HG03175 (cell line): ENCODE measurements around the gene TMCC3.
A peak's percentile ranks its signal among the peaks of the same experiment; 100 is the strongest.
"Not testable (repeated sequence)": the region's sequence is repeated elsewhere in the genome, so short reads cannot be mapped to it uniquely, and the experiment has no call there.

ENCODE experiments used
- ATAC-seq: cut with Tn5 transposase; IDR thresholded peaks from one replicate; pipeline ENCODE4 v1.9.1; 2021; ENCODE audit warnings: mild to moderate bottlenecking, moderate library complexity; ENCODE audit not compliant: unreplicated experiment

TMCC3 gene

GRCh38 chr12:94575645-94576403 lies 74.5 kb downstream of the TMCC3 start:
- no peak for ATAC-seq

DNA sequence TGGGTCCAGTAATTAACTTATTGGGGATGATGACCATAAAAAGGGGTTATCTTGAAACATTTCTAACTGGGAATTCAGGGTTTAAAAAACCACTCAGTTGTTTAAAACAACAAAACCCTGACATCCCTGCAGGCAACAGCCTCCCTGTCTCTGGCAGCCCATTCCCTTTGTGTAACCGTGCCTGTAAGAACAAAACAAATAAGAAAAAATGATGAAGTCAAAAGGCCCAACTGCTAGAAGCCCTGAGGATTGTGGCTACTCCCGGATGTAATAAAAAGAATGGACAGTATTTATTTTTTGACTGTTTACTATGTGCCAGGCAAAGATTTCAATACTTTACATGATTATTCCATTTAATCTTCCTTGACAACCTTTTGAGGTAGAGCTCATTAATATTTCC lies 75.3 kb downstream of the TMCC3 start:
- ATAC-seq: no peak

DNA sequence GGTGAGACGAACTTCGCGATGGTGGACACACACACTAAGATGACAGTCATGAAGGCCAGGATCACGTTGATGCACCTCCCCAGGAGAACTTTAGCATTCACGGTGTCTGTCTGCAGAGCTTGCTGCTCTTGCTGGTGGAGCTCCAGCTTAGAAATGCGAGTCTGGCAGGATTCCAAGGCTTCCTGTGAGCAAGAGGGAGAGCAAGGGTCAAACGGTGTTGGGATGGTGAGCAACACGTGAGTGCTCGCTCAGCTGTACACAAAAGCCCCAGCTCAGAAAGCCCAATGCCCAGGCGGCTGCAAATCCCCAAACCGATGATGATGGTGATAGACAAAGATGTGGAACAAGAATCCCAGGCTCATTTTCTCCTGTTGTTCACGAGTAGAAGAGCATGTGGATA lies 78.8 kb downstream of the TMCC3 start:
- no peak for ATAC-seq

DNA sequence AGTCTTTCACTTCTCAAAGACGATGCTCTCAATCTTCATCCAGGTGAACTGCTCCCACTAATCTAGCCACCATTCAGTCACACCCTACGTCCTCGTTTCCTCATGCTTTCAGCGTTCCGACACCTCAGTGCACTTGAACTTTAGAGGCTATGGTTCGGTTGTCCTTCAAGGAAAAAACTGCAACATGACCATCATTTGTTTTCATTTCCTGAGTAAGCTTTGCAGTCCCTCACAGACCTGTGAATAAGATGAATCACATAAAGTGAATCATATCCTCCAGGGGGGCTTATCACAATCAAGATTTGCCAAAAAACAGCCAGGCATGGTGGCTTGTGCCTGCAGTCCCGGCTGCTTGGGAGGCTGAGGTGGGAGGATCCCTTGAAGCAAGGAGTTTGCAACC lies 80.2 kb downstream of the TMCC3 start:
- ATAC-seq: no peak

DNA sequence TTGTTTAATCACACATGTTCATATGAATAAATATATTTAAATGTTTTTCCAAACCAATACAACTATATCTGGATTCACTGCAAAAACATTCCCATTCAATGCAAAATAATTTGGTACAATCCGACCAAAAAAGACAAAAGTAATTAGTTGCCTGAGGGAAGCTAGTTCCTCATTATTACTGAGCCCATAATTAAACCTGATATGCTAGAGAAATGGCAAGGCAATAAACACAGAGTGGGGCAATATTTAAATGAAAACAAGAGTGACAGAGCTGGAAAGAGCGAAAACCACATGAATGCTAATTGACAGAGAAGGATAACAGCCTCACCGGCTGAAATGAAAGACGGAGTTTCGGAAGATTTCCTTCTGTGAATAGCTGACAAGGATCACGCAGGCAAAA lies 82.6 kb downstream of the TMCC3 start:
- no peak for ATAC-seq

DNA sequence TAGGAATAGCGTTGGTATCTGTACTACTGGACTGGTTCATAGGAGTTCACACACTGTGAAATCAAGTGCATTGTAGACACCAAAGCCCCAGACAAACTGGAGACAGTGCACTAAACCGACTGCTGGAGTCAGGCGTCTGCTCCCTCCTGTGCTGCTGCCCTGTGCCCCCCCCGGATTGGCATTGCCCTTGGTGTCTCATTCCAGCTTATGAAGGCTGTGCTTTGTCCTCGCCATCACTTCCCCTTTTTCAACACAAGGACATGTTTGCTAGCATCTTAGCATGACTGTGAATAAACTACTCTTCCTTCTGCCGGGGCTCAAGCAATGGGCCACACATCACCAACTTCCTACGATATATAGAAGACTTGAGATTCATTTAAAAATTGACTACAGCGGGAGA lies 84.0 kb downstream of the TMCC3 start:
- ATAC-seq: no peak

DNA sequence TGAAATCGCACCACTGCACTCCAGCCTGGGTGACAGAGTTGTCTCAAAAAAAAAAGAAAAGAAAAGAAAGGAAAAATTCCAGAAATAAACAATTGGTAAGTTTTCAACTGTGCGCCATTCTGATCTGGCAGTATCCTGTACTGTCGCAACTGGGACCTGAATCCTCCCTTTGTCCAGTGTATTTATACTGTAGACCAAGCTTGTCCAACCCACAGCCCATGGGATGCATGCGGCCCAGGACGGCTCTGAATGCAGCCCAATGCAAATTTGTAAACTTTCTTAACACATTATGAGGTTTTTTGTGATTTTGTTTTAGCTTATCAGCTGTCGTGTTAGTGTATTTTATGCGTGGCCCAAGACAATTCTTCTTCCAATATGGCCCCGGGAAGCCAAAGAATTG lies 84.7 kb downstream of the TMCC3 start:
- no peak for ATAC-seq

DNA sequence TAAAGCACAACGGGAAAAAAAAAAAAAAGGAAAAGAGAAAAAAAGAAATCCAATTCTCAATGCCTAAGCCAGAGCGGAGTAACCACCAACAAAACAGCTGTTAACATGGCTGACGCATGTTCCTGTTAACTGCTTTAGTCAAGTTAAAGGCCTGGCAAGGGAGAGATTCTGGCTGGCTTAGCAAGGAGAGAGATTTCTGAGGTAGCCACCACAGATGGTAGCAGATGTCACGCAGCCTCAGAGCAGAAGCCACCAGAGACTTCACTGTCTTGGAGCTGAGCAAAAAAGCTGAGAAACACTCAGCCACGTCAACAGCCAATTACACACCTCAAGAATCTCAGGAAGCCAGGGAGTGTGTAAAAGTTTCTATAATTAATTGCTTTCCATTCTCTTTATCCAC lies 87.1 kb downstream of the TMCC3 start:
- ATAC-seq: no peak

GRCh38 chr12:94561943-94562411 lies 88.4 kb downstream of the TMCC3 start:
- peak; percentile 86 for ATAC-seq

GRCh38 chr12:94560431-94561221 lies 89.7 kb downstream of the TMCC3 start:
- ATAC-seq: peak; percentile 67

DNA sequence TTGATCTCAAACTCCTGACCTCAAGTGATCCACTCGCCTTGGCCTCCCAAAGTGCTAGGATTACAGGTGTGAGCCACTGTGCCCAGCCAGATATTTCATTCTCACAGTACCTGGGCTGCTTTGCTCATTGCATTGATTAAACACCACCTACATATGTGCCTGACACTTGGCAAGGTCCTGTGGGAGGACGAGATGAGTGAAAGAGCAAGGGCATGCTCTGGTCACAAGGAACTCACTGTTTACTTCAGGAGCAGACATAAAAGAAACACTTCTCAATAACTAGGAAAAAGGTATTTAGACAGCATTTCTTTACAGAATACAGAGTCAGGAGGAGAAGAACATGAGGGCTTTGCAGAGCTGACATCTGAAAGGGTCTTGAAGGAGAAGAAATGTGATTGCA lies 91.7 kb downstream of the TMCC3 start:
- ATAC-seq: no peak

DNA sequence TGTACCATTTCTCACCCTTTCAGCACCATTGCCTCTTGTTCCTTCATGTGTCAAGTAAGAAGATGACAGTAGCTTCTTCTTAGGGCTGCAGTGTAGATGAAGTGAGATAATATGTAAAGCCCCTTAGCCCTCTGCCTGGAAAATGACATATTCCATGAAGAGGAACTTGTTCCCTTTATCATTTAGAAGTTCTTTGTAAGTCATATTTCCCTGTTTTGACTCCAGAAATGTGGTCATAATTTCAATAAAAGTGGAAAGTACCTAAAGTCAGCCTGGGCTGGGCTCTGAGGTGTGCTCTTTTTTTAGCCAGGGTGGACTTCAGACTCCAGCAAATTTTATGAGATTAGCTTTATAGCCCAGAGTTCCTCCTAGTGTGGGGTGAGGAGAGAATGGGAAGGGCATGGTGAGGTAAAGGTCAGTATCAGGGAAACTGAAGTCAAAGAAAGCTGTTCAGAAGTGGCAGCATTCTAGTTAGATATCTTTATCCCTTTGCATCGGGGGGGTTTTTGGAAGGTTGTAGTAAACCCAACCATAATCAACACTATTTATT lies 92.5 kb downstream of the TMCC3 start:
- no peak for ATAC-seq

- ATAC-seq: no peak
Observed at GRCh38 chr12:94555687-94556086, 94.7 kb downstream of the TMCC3 start.

- ATAC-seq: no peak
Observed at GRCh38 chr12:94553875-94554274, 96.5 kb downstream of the TMCC3 start.

DNA sequence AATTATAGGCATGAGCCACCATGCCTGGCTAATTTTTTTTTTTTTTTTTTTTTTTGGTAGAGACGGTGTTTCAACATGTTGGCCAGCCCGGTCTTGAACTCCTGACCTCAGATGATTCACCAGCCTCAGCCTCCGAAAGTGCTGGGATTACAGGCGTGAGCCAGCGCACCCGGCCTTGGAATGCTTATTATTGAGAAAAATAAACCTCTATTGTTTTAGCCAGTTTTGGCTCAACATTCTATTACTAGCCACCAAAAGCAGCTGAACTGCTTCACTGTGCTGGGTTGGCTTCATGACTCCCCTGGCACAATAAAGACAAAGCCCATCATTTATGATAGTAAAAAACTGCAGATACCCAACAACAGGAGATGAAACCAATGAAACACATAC lies 97.2 kb downstream of the TMCC3 start:
- no peak for ATAC-seq

DNA sequence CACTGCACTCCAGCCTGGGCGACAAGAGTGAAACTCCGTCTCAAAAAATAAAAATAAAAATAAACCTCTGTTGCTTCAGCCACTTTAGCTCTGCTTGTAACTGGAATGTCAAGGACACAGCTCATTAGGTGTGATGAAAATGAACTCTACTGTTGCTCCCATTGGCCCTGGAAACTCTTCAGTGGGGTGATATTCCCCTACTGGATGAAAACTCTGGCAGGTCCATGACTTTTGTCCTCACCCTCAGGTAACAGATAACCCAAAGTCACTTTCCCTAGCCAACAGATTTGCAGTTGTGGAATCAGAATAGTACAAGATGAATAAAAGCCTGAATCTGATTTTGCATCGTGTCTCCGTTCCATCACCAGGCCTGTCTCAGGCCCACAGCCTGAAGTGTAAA lies 98.5 kb downstream of the TMCC3 start:
- ATAC-seq: no peak

DNA sequence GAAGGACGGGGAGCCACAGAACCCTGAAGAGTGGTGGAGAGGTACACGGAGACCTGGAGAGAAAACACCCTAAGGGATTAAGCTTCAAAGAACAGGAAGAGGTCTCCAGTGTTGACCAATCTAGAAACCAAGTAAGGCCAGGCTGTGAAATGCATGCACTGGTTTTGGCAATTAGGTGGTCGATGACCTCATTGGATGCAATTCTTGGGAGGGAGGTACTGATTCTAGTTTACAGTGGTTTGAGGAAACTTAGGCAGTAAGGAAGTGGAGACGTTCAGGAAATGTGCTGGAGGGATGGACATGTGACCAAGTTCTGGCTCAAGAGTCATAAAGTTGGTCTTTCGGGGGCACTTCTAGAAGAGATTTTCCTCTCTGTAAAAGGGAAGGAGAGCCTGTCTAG lies 99.4 kb downstream of the TMCC3 start:
- ATAC-seq: no peak

- not testable (repeated sequence) for ATAC-seq
Observed at GRCh38 chr12:94548833-94549232, 101.5 kb downstream of the TMCC3 start.

GRCh38 chr12:94545935-94546771 lies 104.2 kb downstream of the TMCC3 start:
- ATAC-seq: no peak

DNA sequence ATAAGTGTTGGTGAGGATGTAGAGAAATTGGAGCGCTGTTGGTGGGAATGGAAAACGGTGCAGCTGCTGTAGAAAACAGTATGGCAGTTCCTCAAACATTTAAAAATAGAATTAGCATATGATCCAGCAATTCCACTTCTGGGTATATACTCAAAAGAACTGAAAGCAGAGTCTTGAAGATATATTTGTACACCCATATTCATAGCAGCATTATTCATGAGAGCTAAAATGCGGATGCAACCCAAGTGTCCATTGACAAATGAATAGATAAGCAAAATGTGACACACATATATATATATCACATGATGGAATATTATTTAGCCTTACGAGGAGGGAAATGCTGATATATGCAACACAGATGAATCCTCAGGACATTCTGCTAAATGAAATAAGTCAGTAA lies 106.0 kb downstream of the TMCC3 start:
- no peak for ATAC-seq

DNA sequence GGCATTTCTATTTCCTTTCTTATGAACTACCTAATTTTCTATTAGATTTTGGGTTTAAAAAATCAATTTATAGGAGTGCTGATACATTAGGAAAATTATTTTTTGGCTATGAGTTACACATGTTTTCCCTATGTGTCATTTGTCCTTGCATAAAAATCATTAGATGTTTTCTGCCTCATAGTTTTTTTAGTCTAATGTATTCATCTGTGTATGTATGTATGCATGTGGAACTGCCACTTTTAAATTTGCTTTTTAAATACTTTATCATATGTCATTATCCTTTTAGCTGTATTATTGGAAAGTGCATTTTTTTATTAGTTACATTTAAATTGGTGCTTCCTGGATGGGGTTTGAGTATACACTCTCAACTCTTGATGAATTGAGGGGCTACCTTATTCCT lies 112.0 kb downstream of the TMCC3 start:
- no peak for ATAC-seq
